Fibroblast of lung (primary cell): ENCODE results near the gene OXTR. TPM values are rescaled to one million over a fixed set of nuclear protein-coding genes. Genes with fewer than 3 reads are reported as not detected.

Experiments used
- DNase-seq, 2 donors: peaks; one replicate each; pipeline versions ENCODE4 v3.0.0 to v3.0.0-alpha.2; 2010; ENCODE audit warnings: low read depth in 2 of 2
- H2AFZ ChIP-seq: 2 replicates; pipeline ENCODE4 v1.5.1; 2012; ENCODE audit warnings: low read length, control low read depth, inconsistent platforms
- H3K27ac ChIP-seq: 2 replicates; pipeline ENCODE4 v1.5.1; 2011; ENCODE audit warnings: low read length, control low read depth; ENCODE audit not compliant: insufficient read depth
- H3K27me3 ChIP-seq: 2 replicates; pipeline ENCODE4 v1.5.1; 2011; ENCODE audit warnings: mild to moderate bottlenecking, low read length; ENCODE audit not compliant: control insufficient read depth, insufficient read depth
- H3K36me3 ChIP-seq: 2 replicates; pipeline ENCODE4 v1.5.1; 2011; ENCODE audit warnings: low read length; ENCODE audit not compliant: control insufficient read depth, insufficient read depth
- H3K4me1 ChIP-seq: 2 replicates; pipeline ENCODE4 v1.5.1; 2011; ENCODE audit warnings: low read length; ENCODE audit not compliant: control insufficient read depth, insufficient read depth; ENCODE audit errors: extremely low read depth
- H3K4me2 ChIP-seq: 2 replicates; pipeline ENCODE4 v1.5.1; 2011; ENCODE audit warnings: low read length, control low read depth; ENCODE audit not compliant: insufficient read depth; ENCODE audit errors: extremely low read depth
- H3K4me3 ChIP-seq, 4 experiments: fragments of 200-600 bp in 1 of 4; sonication (generic) in 1 of 4; replicated peaks in 1 of 4; 2 replicates each; pipeline ENCODE4 v1.5.1; 2011 to 2016; ENCODE audit warnings: low read length in 4 of 4, low read depth in 3 of 4, mild to moderate bottlenecking in 3 of 4, control low read depth in 2 of 4, inconsistent platforms in 1 of 4, mixed read lengths in 1 of 4; ENCODE audit not compliant: insufficient read depth in 1 of 4; ENCODE audit errors: control extremely low read depth in 1 of 4
- H3K79me2 ChIP-seq: 2 replicates; pipeline ENCODE4 v1.5.1; 2012; ENCODE audit warnings: mild to moderate bottlenecking, low read length, inconsistent platforms; ENCODE audit not compliant: control insufficient read depth, insufficient read depth
- H3K9ac ChIP-seq: 2 replicates; pipeline ENCODE4 v1.5.1; 2011; ENCODE audit warnings: mild to moderate bottlenecking, low read length, control low read depth; ENCODE audit not compliant: insufficient read depth
- H3K9me3 ChIP-seq: 2 replicates; pipeline ENCODE4 v1.5.1; 2012; ENCODE audit warnings: low read depth, low read length; ENCODE audit not compliant: control insufficient read depth, insufficient read depth
- H4K20me1 ChIP-seq: 2 replicates; pipeline ENCODE4 v1.5.1; 2011; ENCODE audit warnings: low read length; ENCODE audit not compliant: control insufficient read depth, insufficient read depth; ENCODE audit errors: extremely low read depth
- CTCF ChIP-seq, 2 donors: IDR thresholded peaks in 1 of 2; conservative IDR thresholded peaks in 1 of 2; 1 replicate in 1 of 2; 2 replicates in 1 of 2; pipeline ENCODE4 v1.5.1; 2011 to 2012; ENCODE audit warnings: low read length in 2 of 2, control low read depth in 1 of 2, inconsistent platforms in 1 of 2, low read depth in 1 of 2, mild to moderate bottlenecking in 1 of 2
- EZH2 ChIP-seq: IDR thresholded peaks from 2 replicates; pipeline ENCODE4 v1.5.1; 2012; ENCODE audit warnings: low read length, control low read depth, mild to moderate bottlenecking; ENCODE audit errors: missing control alignments
- polyA plus RNA-seq, 2 donors: library from polyadenylated mRNA; depleted of rRNA in 1 of 2; stranded (reverse) in 1 of 2; unstranded in 1 of 2; fragments of >200 nt; gene quantifications; 2 replicates each; pipeline ENCODE4 v1.2.1, GENCODE V29; 2011 to 2012; ENCODE audit warnings: missing spikeins in 1 of 2
- total RNA-seq: library from RNA; depleted of rRNA; stranded (reverse); fragments of >200 nt; gene quantifications from 2 replicates; pipeline ENCODE4 v1.2.1, GENCODE V29; 2014

OXTR gene
- total and polyA plus RNA-seq, 2 donors (not counting 1 experiment from before 2014, with no cell fraction given), result 3.6 to 47.2 TPM

GRCh38 chr3:8734137-8734878, 35.1 kb downstream of the OXTR start:
- Histone ChIP-seq H3K27ac (no peak overlapping the region), H2AFZ (no peak overlapping the region), H4K20me1 (no peaks in the 10 kb centered on the region), H3K36me3 (no peaks in the 10 kb centered on the region), H3K4me1 (no peaks in the 10 kb centered on the region), H3K9ac (no peak overlapping the region), H3K79me2 (no peaks in the 10 kb centered on the region), H3K9me3 (no peaks in the 10 kb centered on the region), H3K27me3 (no peaks in the 10 kb centered on the region), H3K4me2 (no peak overlapping the region), H3K4me3 (no peak overlapping the region)
- DNase-seq, result no peak
- TF ChIP-seq CTCF (conservative IDR thresholded peaks at IDR 0.05 in 1 of 2, IDR thresholded peaks at IDR 0.05 in 1 of 2; ENCODE audit: low read depth in 1 of 2, low read length in 2 of 2), result no peak
- no peak for TF ChIP-seq EZH2

GRCh38 chr3:8733332-8734094, 35.9 kb downstream of the OXTR start, which contains the start of gene CAV3:
Gene CAV3, plus strand, starts transcription at chr3:8733802. Its CDS starts 75 bp downstream, at chr3:8733877.
- Histone ChIP-seq H2AFZ (no peak within 1 kb of the TSS), H3K79me2 (no peaks in the 10 kb centered on the region), H3K9ac (no peak within 1 kb of the TSS), H3K27me3 (no peaks in the 10 kb centered on the region), H3K36me3 (no peaks in the 10 kb centered on the region), H4K20me1 (no peaks in the 10 kb centered on the region), H3K4me1 (no peaks in the 10 kb centered on the region), H3K27ac (no peak within 1 kb of the TSS), H3K9me3 (no peaks in the 10 kb centered on the region), H3K4me2 (no peak within 1 kb of the TSS), H3K4me3 (no peak within 1 kb of the TSS)
- TF ChIP-seq CTCF (conservative IDR thresholded peaks at IDR 0.05 in 1 of 2, IDR thresholded peaks at IDR 0.05 in 1 of 2; ENCODE audit: low read depth in 1 of 2, low read length in 2 of 2), result no peak
- no peak for TF ChIP-seq EZH2
- DNase-seq, result peak in 1 of 2 donors; percentile 12

DNA sequence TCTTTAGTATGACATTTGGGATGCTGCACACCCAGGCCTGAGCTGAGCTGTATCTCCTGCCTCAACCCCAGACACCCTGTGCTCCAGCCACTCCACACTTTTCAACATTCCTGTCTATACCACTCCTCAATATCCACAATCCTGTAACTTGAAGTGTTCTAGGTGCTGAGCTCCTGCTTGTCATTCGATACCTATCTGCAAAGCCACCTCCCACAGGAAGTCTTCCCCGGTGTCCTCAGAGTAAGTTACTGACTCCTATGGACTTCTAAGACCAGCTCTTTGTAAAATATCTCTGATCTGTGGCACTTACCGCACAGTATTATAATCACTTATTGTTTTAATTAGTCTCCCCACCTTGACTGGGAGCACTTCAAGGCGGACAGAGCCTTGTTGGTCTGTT, 37.0 kb downstream of the OXTR start:
- no peak overlapping the region for H3K4me2 ChIP-seq
- no peaks in the 10 kb centered on the region for H3K36me3 ChIP-seq
- no peaks in the 10 kb centered on the region for H3K4me1 ChIP-seq
- DNase-seq, result no peak
- H4K20me1 ChIP-seq, result no peaks in the 10 kb centered on the region
- no peak for TF ChIP-seq CTCF (conservative IDR thresholded peaks at IDR 0.05 in 1 of 2, IDR thresholded peaks at IDR 0.05 in 1 of 2; ENCODE audit: low read depth in 1 of 2, low read length in 2 of 2)
- TF ChIP-seq EZH2, result no peak
- no peak overlapping the region for H3K4me3 ChIP-seq
- no peaks in the 10 kb centered on the region for H3K27me3 ChIP-seq
- H3K9ac ChIP-seq, result no peak overlapping the region
- no peaks in the 10 kb centered on the region for H3K79me2 ChIP-seq
- no peak overlapping the region for H3K27ac ChIP-seq
- no peaks in the 10 kb centered on the region for H3K9me3 ChIP-seq
- H2AFZ ChIP-seq, result no peak overlapping the region
